Right lobe of liver (tissue), 4 donors: ENCODE measurements around the gene PEAK1.

Experiments used
- CTCF ChIP-seq, 4 donors: fragments of 200-600 bp in 3 of 4; fragments of 450-650 bp in 1 of 4; IDR thresholded peaks; one replicate each; pipeline versions ENCODE4 v1.5.1 to v1.8.0; 2016 to 2022; ENCODE audit warnings: antibody characterized with exemption in 4 of 4, mild to moderate bottlenecking in 2 of 4
- POLR2A ChIP-seq: fragments of 450-650 bp; IDR thresholded peaks from one replicate; pipeline ENCODE4 v1.6.1; 2017; ENCODE audit warnings: antibody characterized with exemption, mild to moderate bottlenecking
- donor health status: DM: no; HTN: no; CAD: no.
- donor health status: DM: no; HTN: no; CAD: no.
- donor health status: DM: no; HTN: yes; CAD: no.

- TF ChIP-seq CTCF (IDR thresholded peaks at IDR 0.05) (no peak), POLR2A (no peak)
These were observed 224.3 kb downstream of the PEAK1 start for GRCh38 chr15:77195586-77195985.
